Measurements from ENCODE around the gene NCCRP1.

NCCRP1 gene

GRCh38 chr19:39171479-39172465 lies 25.0 kb upstream of the NCCRP1 start:
- H3K4me1 Mint-ChIP-seq = peaks cover 9% of the 10 kb centered on the region
- no peak overlapping the region for H3K27ac Mint-ChIP-seq

GRCh38 chr19:39172700-39173501 lies 23.9 kb upstream of the NCCRP1 start:
- Mint-ChIP-seq H3K9me3 (no peaks in the 10 kb centered on the region), H3K36me3 (ENCODE audit: low read depth) (peaks cover 5% of the 10 kb centered on the region), H3K4me1 (peaks cover 9% of the 10 kb centered on the region), H3K27me3 (ENCODE audit: low read depth, poor library complexity) (no peaks in the 10 kb centered on the region), H3K4me3 (no peak overlapping the region), H3K27ac (no peak overlapping the region)
- no peak for DNase-seq
- TF ChIP-seq, protein P1, sequence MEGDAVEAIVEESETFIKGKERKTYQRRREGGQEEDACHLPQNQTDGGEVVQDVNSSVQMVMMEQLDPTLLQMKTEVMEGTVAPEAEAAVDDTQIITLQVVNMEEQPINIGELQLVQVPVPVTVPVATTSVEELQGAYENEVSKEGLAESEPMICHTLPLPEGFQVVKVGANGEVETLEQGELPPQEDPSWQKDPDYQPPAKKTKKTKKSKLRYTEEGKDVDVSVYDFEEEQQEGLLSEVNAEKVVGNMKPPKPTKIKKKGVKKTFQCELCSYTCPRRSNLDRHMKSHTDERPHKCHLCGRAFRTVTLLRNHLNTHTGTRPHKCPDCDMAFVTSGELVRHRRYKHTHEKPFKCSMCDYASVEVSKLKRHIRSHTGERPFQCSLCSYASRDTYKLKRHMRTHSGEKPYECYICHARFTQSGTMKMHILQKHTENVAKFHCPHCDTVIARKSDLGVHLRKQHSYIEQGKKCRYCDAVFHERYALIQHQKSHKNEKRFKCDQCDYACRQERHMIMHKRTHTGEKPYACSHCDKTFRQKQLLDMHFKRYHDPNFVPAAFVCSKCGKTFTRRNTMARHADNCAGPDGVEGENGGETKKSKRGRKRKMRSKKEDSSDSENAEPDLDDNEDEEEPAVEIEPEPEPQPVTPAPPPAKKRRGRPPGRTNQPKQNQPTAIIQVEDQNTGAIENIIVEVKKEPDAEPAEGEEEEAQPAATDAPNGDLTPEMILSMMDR (IDR thresholded peaks at IDR 0.05) = no peak

More at GRCh38 chr19:39171479-39172465, 25.0 kb upstream of the NCCRP1 start:
- TF ChIP-seq, protein P1 (IDR thresholded peaks at IDR 0.05) = no peak
- no peaks in the 10 kb centered on the region for H3K9me3 Mint-ChIP-seq
- no peak overlapping the region for H3K4me3 Mint-ChIP-seq
- no peaks in the 10 kb centered on the region for H3K27me3 Mint-ChIP-seq (ENCODE audit: low read depth, poor library complexity)
- peaks cover 5% of the 10 kb centered on the region for H3K36me3 Mint-ChIP-seq (ENCODE audit: low read depth)
- DNase-seq = no peak

DNA sequence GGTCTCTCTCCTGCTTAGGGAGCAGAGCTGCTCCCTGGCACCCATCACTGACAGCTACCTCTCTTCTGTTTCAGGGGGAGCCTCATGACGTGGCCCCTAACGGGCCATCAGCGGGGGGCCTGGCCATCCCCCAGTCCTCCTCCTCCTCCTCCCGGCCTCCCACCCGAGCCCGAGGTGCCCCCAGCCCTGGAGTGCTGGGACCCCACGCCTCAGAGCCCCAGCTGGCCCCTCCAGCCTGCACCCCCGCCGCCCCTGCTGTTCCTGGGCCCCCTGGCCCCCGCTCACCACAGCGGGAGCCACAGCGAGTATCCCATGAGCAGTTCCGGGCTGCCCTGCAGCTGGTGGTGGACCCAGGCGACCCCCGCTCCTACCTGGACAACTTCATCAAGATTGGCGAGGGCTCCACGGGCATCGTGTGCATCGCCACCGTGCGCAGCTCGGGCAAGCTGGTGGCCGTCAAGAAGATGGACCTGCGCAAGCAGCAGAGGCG lies 23.2 kb upstream of the NCCRP1 start:
- TF ChIP-seq, protein P1 (IDR thresholded peaks at IDR 0.05) = no peak
- no peaks in the 10 kb centered on the region for H3K9me3 Mint-ChIP-seq
- no peak overlapping the region for H3K4me3 Mint-ChIP-seq
- H3K27me3 Mint-ChIP-seq (ENCODE audit: low read depth, poor library complexity) = no peaks in the 10 kb centered on the region
- peaks cover 5% of the 10 kb centered on the region for H3K36me3 Mint-ChIP-seq (ENCODE audit: low read depth)
- DNase-seq = no peak
- H3K27ac Mint-ChIP-seq = no peak overlapping the region
- H3K4me1 Mint-ChIP-seq = peaks cover 5% of the 10 kb centered on the region

- H3K9me3 Mint-ChIP-seq = no peaks in the 10 kb centered on the region
- TF ChIP-seq, protein P1 (IDR thresholded peaks at IDR 0.05) = no peak
These were observed 22.6 kb upstream of the NCCRP1 start for GRCh38 chr19:39174142-39174541.

GRCh38 chr19:39174558-39175544 lies 21.9 kb upstream of the NCCRP1 start:
- no peaks in the 10 kb centered on the region for H3K9me3 Mint-ChIP-seq

More at GRCh38 chr19:39174142-39174541, 22.6 kb upstream of the NCCRP1 start:
- Mint-ChIP-seq H3K36me3 (ENCODE audit: low read depth) (peaks cover 5% of the 10 kb centered on the region), H3K4me1 (peaks cover 4% of the 10 kb centered on the region), H3K4me3 (no peak overlapping the region), H3K27me3 (ENCODE audit: low read depth, poor library complexity) (no peaks in the 10 kb centered on the region), H3K27ac (no peak overlapping the region)
- no peak for DNase-seq

More at GRCh38 chr19:39174558-39175544, 21.9 kb upstream of the NCCRP1 start:
- no peaks in the 10 kb centered on the region for H3K27me3 Mint-ChIP-seq (ENCODE audit: low read depth, poor library complexity)
- peaks cover 4% of the 10 kb centered on the region for H3K4me1 Mint-ChIP-seq
- TF ChIP-seq, protein P1 (IDR thresholded peaks at IDR 0.05) = no peak
- no peak overlapping the region for H3K4me3 Mint-ChIP-seq
- H3K27ac Mint-ChIP-seq = no peak overlapping the region
- no peak for DNase-seq
- peaks cover 5% of the 10 kb centered on the region for H3K36me3 Mint-ChIP-seq (ENCODE audit: low read depth)
